GM19099 (cell line): Measurements from ENCODE around the gene KIAA1217.

Experiments used
- POLR2A ChIP-seq: IDR thresholded peaks from 3 replicates; pipeline ENCODE4 v1.6.1; 2011; ENCODE audit warnings: low read depth; ENCODE audit not compliant: insufficient read length; ENCODE audit errors: extremely low read depth

The KIAA1217 gene

DNA sequence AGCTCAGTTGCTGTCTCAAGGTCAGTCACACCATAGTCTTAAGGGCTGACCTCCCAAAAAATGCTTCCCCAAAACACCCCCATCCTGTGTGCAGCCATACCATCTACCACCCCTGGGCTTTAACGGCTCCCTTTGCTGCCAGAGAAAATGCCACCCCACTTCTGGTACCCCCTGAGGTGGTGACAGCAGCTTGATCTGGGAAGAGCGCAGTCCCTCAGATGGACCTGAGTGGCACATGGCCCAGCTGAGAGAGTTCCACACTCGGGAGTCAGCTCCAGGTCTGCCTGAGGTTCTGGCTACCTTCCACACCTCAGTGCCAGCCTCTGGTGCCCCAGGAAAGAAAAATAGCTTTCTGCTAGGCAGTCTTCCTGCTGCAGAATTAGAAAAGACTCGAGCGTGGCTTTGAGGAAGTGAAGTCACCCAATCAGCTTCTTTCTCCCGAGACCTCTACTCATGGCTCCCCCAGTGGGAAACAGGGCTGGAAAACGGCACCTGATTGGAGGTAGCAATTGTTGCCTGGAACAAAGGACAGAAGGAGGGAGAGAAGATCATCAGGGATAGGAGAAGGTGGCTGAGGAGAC is 363.0 kb downstream of the KIAA1217 start:
- no peak for TF ChIP-seq POLR2A

DNA sequence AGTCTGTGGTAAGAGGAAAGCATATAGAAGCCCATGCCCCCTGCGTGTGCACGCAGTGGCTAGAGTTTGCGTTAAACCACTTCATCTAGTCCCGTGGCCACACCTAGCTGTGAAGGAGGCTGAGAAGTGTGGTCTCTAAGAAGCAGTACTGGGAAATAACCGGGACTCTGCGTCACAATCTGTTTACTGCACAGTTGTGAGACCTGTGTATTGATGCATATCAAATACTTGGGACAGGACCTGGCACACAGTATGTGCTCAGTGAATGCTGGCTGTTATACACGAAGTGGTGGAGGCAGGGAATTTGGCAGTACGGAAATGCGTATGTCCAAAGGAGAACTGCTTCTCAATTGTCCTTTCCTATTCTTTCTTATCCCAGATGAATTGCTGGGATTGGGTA is 365.2 kb downstream of the KIAA1217 start:
- TF ChIP-seq POLR2A: no peak

DNA sequence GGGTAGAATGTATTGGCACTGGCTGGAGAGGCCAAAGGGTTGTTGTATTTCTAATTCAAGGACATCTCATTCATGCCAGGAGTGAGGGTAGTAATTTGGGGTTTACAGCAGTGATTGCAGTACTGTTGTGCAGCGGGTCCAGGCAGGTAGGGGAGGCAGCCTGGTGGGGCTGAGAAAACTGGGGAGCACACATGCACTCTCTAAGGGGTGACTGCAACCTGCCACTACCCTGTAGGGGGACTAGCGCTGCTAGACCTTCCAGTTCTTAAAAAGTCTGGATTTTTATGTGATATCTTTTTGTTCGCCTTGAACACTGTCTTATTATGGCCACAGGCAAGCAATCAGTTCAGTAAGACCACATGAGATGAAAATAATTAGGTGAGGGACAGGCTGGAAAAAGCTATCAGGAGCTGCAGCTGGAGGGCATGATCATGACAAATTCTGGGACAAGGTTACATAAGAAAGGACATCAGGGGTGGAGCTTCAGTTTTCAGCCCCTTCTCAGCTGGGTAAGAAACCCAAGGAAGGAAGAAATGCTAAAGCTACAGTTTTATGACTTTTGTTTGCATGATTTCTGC is 365.7 kb downstream of the KIAA1217 start:
- no peak for TF ChIP-seq POLR2A

DNA sequence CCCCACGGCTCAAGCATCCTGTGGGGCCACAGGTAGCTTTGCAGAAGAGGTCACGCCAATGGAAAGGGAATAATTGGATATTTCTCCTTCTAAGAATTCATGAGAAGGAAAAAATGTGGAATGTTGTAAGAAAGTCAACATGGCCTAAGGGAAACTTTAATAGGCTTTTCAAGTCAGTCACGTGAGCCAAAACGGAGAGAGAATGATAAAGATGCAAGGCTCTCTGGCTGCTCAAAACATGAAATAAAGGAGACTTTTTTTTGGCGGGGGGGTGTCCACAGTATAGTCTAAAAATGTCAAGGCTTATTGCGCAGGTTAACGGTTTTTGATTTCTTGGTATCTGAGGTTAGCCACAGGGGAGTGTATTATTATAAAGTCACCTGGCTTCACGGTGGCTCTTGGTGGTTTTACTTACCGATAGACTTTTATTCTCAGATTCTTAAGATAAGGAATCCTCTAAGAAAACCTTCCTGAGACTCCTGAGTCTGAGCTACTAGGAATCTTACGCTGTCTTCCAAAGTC is 366.6 kb downstream of the KIAA1217 start:
- TF ChIP-seq POLR2A: no peak

DNA sequence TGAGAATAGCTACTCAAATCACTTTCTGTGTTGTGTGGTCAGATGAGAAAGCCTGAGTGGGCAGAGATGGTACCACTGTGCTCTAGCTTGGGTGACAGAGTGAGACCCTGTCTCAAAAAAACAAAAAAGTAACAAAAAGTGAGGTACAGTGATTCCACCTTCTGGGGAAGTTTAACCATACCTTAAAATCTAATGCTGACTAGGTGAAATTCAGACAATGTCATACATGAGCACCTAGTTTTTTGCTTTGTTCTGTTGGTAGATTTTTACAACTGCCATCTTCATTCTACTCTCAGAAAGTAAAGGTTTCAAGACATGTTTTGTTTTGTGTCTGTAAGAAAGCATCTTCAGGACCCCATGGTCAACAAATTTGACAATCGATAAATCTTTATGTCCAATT is 370.5 kb downstream of the KIAA1217 start:
- TF ChIP-seq POLR2A: no peak

DNA sequence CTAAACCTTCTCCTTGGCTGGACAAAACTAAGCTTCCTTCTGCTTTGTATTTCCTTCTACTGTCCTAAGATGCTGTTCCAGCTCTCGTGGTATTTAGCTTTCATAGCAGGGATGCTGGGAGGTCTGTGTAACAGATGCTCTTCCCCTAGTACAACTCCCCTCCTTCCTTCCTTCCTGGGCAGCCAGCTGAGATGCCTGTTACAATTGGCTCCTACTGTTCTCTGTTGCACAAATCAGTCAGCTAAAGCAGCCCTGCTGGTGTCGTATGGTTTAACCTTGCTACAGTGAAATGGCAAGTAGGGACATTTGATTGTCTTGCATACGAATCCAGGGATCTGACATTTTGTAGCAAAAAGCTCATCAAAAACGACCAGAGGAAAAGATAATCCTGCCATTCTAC is 371.0 kb downstream of the KIAA1217 start:
- TF ChIP-seq POLR2A: no peak

DNA sequence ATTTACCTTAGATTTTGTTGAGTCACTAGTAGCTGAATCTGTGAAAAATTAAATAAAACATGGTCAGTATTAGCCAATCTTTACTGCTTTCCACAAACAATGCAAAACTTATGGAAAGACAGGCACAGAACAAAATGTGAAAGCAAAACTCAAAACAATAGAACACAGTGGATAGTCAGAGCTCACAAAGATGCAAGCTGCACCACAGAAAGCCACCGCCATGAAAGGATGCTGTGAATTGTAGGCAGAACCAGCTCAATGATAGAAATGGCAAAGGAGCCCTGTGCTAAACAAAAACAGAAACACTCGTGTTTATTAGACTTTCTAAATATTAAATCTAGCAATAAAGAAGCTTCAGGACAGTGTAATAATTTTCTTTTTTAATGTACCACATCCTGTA is 380.3 kb downstream of the KIAA1217 start:
- TF ChIP-seq POLR2A: no peak

DNA sequence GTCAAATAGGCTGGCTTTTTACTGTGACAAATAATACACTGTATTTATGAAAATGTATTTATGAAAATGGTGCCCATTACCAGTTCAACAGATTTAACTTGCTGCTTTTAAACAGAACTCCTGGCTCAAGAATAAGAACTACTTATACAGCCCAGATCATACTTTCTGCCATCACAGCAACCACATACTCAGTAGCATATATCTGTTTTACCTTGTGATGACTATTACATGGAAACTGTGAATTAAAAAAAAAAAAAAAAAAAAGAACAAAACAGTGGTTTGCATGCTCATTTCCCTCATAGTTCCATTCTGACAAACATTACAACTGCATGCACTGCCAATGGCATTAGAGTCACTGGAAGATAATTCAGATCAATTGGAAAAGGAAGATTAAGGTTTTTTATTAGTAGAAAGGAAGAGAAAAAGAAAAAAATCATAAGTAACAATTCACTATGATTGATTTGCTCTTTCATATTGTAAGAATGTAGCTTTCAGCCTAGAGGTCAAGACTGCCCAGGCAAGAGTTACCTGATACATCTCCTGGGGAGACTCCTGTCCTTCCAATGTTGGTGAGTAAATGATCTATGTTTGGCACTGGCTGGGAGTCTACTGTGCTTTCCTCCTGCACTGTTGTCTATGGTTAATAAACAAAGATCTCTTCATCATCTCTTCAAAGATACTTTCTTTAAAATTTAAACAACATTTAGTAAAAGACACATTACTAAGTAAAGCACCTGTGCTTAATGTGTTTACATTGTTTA is 381.9 kb downstream of the KIAA1217 start:
- no peak for TF ChIP-seq POLR2A

DNA sequence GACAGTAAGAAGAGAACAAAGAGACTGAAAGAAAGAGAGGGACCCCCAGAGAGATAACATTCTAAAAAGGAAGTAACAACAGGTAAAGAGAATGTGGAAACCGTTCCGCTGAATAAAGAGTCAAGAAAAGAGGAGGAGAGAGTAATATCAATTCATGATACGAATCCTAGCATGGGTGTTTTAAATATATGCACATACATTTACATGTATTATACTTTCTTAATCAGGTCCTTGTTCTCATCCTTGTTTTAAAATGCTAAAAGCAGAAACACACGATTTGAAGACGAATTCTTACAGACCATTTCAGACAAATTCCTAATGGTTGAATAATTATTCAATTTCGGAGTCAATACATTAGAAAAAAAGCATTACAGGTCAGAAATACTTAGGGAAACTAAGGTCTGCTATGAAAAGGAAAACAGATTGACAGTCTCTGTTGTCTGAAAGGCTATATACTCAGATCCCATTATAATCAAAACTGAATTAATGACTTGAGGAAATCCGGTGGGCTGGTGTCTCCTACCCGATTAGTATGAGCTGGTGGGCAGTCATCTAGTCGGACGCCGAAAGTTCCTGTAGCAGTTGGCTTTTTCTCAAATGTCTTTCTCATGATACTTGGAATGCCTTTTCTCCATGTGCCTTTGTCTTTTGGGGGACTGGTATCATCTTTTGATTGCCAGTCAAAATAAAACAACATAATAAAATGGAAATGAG is 387.4 kb downstream of the KIAA1217 start:
- TF ChIP-seq POLR2A: no peak

DNA sequence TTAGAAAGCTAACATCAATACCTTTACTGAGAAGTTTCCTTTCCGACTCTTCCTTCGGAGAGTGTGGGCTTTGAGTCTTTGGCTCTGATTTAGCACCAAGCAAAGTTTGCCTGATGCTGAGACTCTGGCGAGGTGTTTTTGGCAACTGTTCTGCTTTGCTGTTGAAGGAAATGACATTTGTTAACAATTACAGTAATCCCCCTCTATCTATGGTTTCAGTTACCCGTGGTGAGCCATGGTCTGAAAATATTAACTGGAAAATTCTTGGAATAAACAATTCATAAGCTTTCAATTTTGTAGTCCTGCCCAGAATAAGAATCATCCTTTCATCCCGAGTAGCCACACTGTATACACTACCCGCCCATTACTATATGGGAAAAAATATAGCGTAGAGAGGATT is 388.5 kb downstream of the KIAA1217 start:
- no peak for TF ChIP-seq POLR2A
